ENCODE measurements around the gene RELT. TPM values are rescaled to one million over a fixed set of nuclear protein-coding genes. Genes with fewer than 3 reads are reported as not detected.

RELT gene
- total and polyA plus RNA-seq, 3 donors from 2014 or later, result 6.2 to 8.6 (median 8.4) TPM

DNA sequence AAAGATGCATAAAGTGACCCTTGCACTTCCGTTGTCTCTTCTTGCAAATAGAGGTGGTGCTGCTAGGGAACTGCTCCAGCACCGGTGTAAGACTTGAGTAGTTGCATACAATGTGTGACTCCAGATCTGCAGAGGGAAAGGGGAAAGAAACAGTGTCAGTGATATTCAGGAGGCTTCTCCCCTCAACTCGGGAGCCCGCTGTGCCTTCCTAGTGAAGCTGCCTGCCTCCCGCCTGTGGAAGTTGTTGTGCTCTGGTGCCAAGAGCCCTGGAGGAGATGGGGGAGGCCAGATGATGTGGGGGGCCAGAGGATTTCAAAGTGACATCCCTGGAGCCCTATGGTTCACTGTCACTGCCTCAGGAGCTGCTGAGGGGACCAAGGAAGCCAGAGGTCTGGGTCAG lies 30.4 kb downstream of the RELT start:
- Histone ChIP-seq H3K4me3 (no peak overlapping the region), H3K36me3 (ENCODE audit: low read depth, missing control alignments) (no peaks in the 10 kb centered on the region), H3K4me1 (no peaks in the 10 kb centered on the region), H3K27ac (no peak overlapping the region), H3K27me3 (no peaks in the 10 kb centered on the region), H3K9me3 (no peaks in the 10 kb centered on the region)
- 78 to 88% methylated on average over 5 of the region's 5 CpGs for WGBS, 2 donors
- TF ChIP-seq, protein P1, sequence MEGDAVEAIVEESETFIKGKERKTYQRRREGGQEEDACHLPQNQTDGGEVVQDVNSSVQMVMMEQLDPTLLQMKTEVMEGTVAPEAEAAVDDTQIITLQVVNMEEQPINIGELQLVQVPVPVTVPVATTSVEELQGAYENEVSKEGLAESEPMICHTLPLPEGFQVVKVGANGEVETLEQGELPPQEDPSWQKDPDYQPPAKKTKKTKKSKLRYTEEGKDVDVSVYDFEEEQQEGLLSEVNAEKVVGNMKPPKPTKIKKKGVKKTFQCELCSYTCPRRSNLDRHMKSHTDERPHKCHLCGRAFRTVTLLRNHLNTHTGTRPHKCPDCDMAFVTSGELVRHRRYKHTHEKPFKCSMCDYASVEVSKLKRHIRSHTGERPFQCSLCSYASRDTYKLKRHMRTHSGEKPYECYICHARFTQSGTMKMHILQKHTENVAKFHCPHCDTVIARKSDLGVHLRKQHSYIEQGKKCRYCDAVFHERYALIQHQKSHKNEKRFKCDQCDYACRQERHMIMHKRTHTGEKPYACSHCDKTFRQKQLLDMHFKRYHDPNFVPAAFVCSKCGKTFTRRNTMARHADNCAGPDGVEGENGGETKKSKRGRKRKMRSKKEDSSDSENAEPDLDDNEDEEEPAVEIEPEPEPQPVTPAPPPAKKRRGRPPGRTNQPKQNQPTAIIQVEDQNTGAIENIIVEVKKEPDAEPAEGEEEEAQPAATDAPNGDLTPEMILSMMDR (IDR thresholded peaks at IDR 0.05), result no peak
- TF ChIP-seq POLR2A (IDR thresholded peaks at IDR 0.05), result no peak
- DNase-seq, result no peak
- intact Hi-C loops (cut with DNase I; ENCODE audit: low total_unique reads), result no loop called here

DNA sequence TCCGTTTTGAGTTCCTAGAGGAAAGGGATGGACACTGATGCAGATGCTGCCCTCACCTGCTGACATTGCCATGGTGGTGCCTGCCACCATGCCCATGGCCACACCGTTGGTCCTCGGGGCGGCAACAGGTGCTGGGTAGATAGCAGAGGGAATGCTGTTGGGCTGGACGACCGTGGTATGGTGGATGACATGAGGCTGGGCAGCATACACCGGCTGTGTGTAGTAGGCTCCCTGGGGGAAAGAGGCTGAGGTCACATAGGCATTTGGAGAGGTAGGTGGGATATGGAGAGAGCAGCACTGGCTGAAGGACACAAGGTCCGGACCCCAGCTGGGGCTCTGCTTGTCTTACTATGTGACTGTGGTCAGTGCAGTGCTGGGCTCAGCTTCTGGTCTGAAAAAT lies 33.2 kb downstream of the RELT start:
- H3K27ac ChIP-seq, result no peak overlapping the region
- no peaks in the 10 kb centered on the region for H3K9me3 ChIP-seq
- intact Hi-C loops (cut with DNase I; ENCODE audit: low total_unique reads), result no loop called here
- peaks cover 2% of the 10 kb centered on the region for H3K4me1 ChIP-seq
- 96 to 99% methylated on average over 8 of the region's 8 CpGs for WGBS, 2 donors
- H3K4me3 ChIP-seq, result no peak overlapping the region
- no peaks in the 10 kb centered on the region for H3K36me3 ChIP-seq (ENCODE audit: low read depth, missing control alignments)
- H3K27me3 ChIP-seq, result no peaks in the 10 kb centered on the region
- no peak for TF ChIP-seq POLR2A (IDR thresholded peaks at IDR 0.05)
- TF ChIP-seq, protein P1 (IDR thresholded peaks at IDR 0.05), result no peak
- no peak for DNase-seq

DNA sequence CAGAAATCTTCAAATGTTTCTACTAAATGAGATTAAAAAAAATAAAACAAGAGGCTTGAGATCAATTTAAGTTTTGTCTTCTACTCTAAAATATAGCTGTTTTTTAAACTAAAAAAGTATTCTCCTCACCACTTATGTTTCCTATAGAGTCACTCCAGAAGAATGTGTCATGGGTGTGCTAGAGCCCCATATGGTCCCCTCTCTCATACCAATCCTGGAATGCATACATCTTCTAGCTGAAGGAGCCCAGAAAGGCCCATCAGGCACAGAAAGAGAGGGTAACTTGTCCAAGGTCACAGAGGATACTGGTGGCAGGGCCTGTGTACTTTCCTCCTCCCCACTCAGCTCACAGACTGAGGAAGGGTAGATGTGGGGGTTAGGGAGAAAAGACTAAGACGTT lies 34.4 kb downstream of the RELT start:
- no peak overlapping the region for H3K27ac ChIP-seq

DNA sequence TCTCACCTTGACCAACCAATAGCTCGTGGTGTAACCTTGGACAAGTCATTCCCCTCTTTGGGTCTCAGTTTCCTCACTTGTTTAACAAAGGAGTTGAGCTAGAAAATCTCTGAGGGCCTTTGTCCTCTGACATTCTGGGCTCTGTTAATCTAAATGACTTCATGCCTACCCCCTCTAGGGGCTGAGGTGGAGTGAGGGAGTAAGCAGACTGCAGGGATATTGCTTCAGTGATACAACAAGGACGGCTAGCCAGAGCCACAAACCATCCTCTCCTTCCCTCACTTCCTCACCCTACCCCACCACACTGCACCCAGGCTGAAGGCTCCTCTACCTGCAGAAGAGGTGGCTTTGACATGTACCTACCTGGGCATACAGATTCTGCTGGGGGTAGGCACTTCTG lies 34.8 kb downstream of the RELT start:
- no peaks in the 10 kb centered on the region for H3K9me3 ChIP-seq
- peaks cover 17% of the 10 kb centered on the region for H3K4me1 ChIP-seq
- H3K36me3 ChIP-seq (ENCODE audit: low read depth, missing control alignments), result no peaks in the 10 kb centered on the region
- TF ChIP-seq, protein P1 (IDR thresholded peaks at IDR 0.05), result no peak
- no peak for TF ChIP-seq POLR2A (IDR thresholded peaks at IDR 0.05)
- DNase-seq, result no peak
- intact Hi-C loops (cut with DNase I; ENCODE audit: low total_unique reads), result no loop called here
- H3K27me3 ChIP-seq, result no peaks in the 10 kb centered on the region
- WGBS, 2 donors, result 77 to 87% methylated on average over 2 of the region's 2 CpGs
- H3K27ac ChIP-seq, result no peak overlapping the region
- no peak overlapping the region for H3K4me3 ChIP-seq

More for the DNA sequence above, 34.4 kb downstream of the RELT start:
- intact Hi-C loops (cut with DNase I; ENCODE audit: low total_unique reads), result no loop called here
- DNase-seq, result no peak
- no peak overlapping the region for H3K4me3 ChIP-seq
- no peak for TF ChIP-seq POLR2A (IDR thresholded peaks at IDR 0.05)
- TF ChIP-seq, protein P1 (IDR thresholded peaks at IDR 0.05), result no peak
- no peaks in the 10 kb centered on the region for H3K36me3 ChIP-seq (ENCODE audit: low read depth, missing control alignments)
- no peaks in the 10 kb centered on the region for H3K9me3 ChIP-seq
- WGBS, 2 donors, result 52 to 82% methylated on average over 1 of the region's 1 CpG
- peaks cover 14% of the 10 kb centered on the region for H3K4me1 ChIP-seq
- no peaks in the 10 kb centered on the region for H3K27me3 ChIP-seq

DNA sequence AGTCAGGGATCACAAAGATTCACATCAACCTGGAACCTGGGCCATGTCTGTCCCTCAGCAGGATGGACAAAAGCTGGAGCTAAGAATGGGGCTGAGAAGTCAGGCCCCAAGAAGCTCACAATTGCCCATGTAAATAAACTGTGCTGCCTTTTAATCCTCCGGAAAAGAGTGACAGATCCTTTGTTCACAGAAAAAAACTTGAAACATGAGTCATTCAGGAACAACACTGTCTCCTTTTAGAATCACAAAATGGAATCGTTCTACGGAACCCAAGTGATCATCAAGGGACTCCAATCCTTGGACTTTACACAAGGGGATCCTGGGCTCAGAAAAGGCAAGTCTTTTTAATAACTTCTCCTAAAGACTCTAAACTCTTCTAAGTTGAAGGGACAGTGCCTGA lies 36.1 kb downstream of the RELT start:
- H3K27ac ChIP-seq, result no peak overlapping the region
- TF ChIP-seq, protein P1 (IDR thresholded peaks at IDR 0.05), result no peak
- no peak for TF ChIP-seq POLR2A (IDR thresholded peaks at IDR 0.05)
- WGBS, 2 donors, result 85 to 91% methylated on average over 3 of the region's 3 CpGs

More for the DNA sequence above, 36.1 kb downstream of the RELT start:
- intact Hi-C loops (cut with DNase I; ENCODE audit: low total_unique reads), result no loop called here
- no peak overlapping the region for H3K4me3 ChIP-seq
- H3K36me3 ChIP-seq (ENCODE audit: low read depth, missing control alignments), result no peaks in the 10 kb centered on the region
- no peaks in the 10 kb centered on the region for H3K27me3 ChIP-seq
- H3K4me1 ChIP-seq, result peaks cover 21% of the 10 kb centered on the region
- H3K9me3 ChIP-seq, result no peaks in the 10 kb centered on the region
- no peak for DNase-seq

Data from testis (tissue), 3 donors.